Measurements from ENCODE around the gene COLEC12.
A peak's percentile ranks its signal among the peaks of the same experiment; 100 is the strongest.

Gene COLEC12

GRCh38 chr18:382423-382984 is 118.0 kb downstream of the COLEC12 start:
- DNase-seq = no peak

- peak in 1 of 2 donors; percentile 24 for DNase-seq
These were observed 120.7 kb downstream of the COLEC12 start for GRCh38 chr18:379681-380330.

- no peak for DNase-seq
These were observed 122.4 kb downstream of the COLEC12 start for GRCh38 chr18:378079-378478.

GRCh38 chr18:377088-377487 is 123.4 kb downstream of the COLEC12 start:
- no peak for DNase-seq

GRCh38 chr18:376311-376710 is 124.2 kb downstream of the COLEC12 start:
- DNase-seq = no peak

- DNase-seq = no peak
These were observed 125.8 kb downstream of the COLEC12 start for GRCh38 chr18:374721-375168.

- DNase-seq = no peak
These were observed 126.7 kb downstream of the COLEC12 start for GRCh38 chr18:373780-374179.

- DNase-seq = no peak
These were observed 128.9 kb downstream of the COLEC12 start for GRCh38 chr18:371609-371982.

- no peak for DNase-seq
These were observed 129.5 kb downstream of the COLEC12 start for GRCh38 chr18:370751-371608.

- DNase-seq = peak in 1 of 2 donors; percentile 20
These were observed 131.1 kb downstream of the COLEC12 start for GRCh38 chr18:369224-370015.

GRCh38 chr18:366466-367061 is 133.9 kb downstream of the COLEC12 start:
- DNase-seq = no peak

- DNase-seq = no peak
These were observed 134.8 kb downstream of the COLEC12 start for GRCh38 chr18:365651-366050.

GRCh38 chr18:364256-364826 is 136.2 kb downstream of the COLEC12 start:
- no peak for DNase-seq

GRCh38 chr18:363301-364085 is 137.0 kb downstream of the COLEC12 start:
- DNase-seq = no peak

GRCh38 chr18:362311-363290 is 137.9 kb downstream of the COLEC12 start:
- DNase-seq = no peak

- DNase-seq = no peak
These were observed 138.6 kb downstream of the COLEC12 start for GRCh38 chr18:361941-362310.

- no peak for DNase-seq
These were observed 139.3 kb downstream of the COLEC12 start for GRCh38 chr18:361100-361732.

- no peak for DNase-seq
These were observed 139.8 kb downstream of the COLEC12 start for GRCh38 chr18:360676-361075.

GRCh38 chr18:356778-357177 is 143.7 kb downstream of the COLEC12 start:
- DNase-seq = no peak

- no peak for DNase-seq
These were observed 144.8 kb downstream of the COLEC12 start for GRCh38 chr18:355678-356077.
